HG03064 (cell line): Measurements from ENCODE around the gene BRMS1L.

Source experiments
- ATAC-seq: cut with Tn5 transposase; IDR thresholded peaks from one replicate; pipeline ENCODE4 v1.9.1; 2021; ENCODE audit warnings: low read depth; ENCODE audit not compliant: unreplicated experiment

BRMS1L gene

DNA sequence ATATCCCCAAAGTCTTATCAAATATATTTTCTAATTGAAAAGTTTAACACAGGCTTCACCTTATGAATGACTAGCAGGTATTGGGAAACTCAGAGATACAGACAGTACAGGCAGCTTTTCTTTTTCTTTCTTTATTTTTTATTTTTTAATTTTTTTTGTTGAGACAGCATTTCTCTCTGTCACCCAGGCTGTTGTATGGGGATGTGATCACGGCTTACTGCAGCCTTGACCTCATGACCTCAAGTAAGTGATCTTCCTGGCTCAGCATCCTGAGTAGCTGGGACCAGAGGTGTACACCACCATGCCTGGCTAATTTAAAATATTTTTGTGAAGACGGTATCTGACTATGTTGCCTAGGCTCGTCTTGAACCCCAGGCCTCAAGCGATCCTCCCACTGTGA, 85.0 kb downstream of the BRMS1L start:
- ATAC-seq: no peak

DNA sequence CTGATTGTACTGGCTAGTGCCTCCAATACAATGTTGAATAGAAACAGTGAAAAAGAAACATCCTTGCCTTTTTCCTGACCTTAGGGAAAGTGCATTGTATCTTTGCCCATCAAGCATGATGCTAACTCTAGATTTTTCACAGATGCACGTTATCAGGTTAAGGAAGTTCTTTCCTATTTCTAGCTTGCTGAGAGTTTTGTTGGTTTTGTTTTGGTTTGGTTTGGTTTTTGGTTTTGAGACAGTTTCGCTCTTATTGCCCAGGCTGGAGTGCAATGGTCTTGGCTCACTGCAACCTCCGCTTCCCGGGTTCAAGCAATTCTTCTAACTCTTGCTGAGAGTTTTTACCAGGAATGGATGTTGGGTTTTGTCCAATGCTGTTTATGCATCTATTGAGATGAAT, 89.0 kb downstream of the BRMS1L start:
- no peak for ATAC-seq

DNA sequence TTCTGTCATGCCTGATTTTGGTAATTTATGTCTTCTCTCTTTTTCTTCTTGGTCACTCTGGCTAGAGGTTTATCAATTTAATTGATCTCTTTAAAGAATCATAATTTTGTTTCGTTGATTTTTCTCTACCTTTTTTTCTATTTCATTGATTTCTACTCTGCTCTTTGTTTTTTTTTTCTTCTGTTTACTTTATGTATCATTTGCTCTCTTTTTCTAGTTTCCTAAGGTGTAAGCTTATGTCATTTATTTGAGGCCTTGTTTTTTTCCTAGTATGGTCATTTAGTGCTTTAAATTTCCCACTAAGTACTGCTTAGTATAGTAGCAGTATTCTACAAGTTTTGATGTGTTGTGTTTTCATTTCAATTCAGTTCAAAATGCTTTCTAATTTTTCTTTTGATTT, 89.6 kb downstream of the BRMS1L start:
- ATAC-seq: no peak
